Stimulated activated CD8-positive, alpha-beta memory T cell treated with anti-CD3 and anti-CD28 coated beads, Interleukin-2, amount 100 ng/mL, for 1 hour (primary cell): ENCODE measurements around the gene CHL1.

ENCODE experiments used
- DNase-seq, 2 donors: peaks; one replicate each; pipeline ENCODE4 v3.0.0-alpha.2; 2020; ENCODE audit warnings: low read depth in 2 of 2

Gene CHL1

GRCh38 chr3:196311-197148, at the start of gene CHL1:
TSS of gene CHL1 (plus strand) at chr3:196763. CDS start at chr3:319777, 123,014 bp downstream.
- DNase-seq = no peak

- no peak for DNase-seq
Observed at GRCh38 chr3:151614-152189, 44.9 kb upstream of the CHL1 start.

GRCh38 chr3:159974-160373, 36.6 kb upstream of the CHL1 start:
- DNase-seq = no peak

GRCh38 chr3:166071-166470, 30.5 kb upstream of the CHL1 start:
- no peak for DNase-seq

- no peak for DNase-seq
Observed at GRCh38 chr3:166799-167198, 29.8 kb upstream of the CHL1 start.

- no peak for DNase-seq
Observed at GRCh38 chr3:173886-174285, 22.7 kb upstream of the CHL1 start.

GRCh38 chr3:184976-185375, 11.6 kb upstream of the CHL1 start:
- no peak for DNase-seq

GRCh38 chr3:192215-192929, 4.2 kb upstream of the CHL1 start:
- DNase-seq = no peak

GRCh38 chr3:194001-194400, 2.6 kb upstream of the CHL1 start:
- DNase-seq = no peak

GRCh38 chr3:194421-194820, 2.1 kb upstream of the CHL1 start:
- no peak for DNase-seq

GRCh38 chr3:195666-196065, 897 bp upstream of the CHL1 start:
- no peak for DNase-seq

GRCh38 chr3:197149-197827, 725 bp downstream of the CHL1 start:
- DNase-seq = no peak

- no peak for DNase-seq
Observed at GRCh38 chr3:197828-198491, 1.4 kb downstream of the CHL1 start.

- no peak for DNase-seq
Observed at GRCh38 chr3:199835-200234, 3.3 kb downstream of the CHL1 start.

GRCh38 chr3:200758-201325, 4.3 kb downstream of the CHL1 start:
- no peak for DNase-seq

- DNase-seq = no peak
Observed at GRCh38 chr3:204102-204501, 7.5 kb downstream of the CHL1 start.

- DNase-seq = no peak
Observed at GRCh38 chr3:207973-208372, 11.4 kb downstream of the CHL1 start.

- no peak for DNase-seq
Observed at GRCh38 chr3:210669-211068, 14.1 kb downstream of the CHL1 start.

GRCh38 chr3:212432-212831, 15.9 kb downstream of the CHL1 start:
- DNase-seq = no peak

- no peak for DNase-seq
Observed at GRCh38 chr3:217099-217813, 20.7 kb downstream of the CHL1 start.

GRCh38 chr3:217948-218347, 21.4 kb downstream of the CHL1 start:
- no peak for DNase-seq
